OCI-LY1 (cell line): ENCODE measurements around the gene RAPGEF2.
"Not testable (repeated sequence)": the region's sequence is repeated elsewhere in the genome, so short reads cannot be mapped to it uniquely, and the experiment has no call there.

Experiments used
- H2AFZ ChIP-seq: fragments of 200-600 bp; sonication (generic), shearing (Covaris generic); 2 replicates; pipeline ENCODE4 v1.6.0; 2014; ENCODE audit warnings: antibody characterized with exemption, mild to moderate bottlenecking, low read length
- H3F3A ChIP-seq: fragments of 200-600 bp; sonication (generic), shearing (Covaris generic); 2 replicates; pipeline ENCODE4 v1.6.0; 2014; ENCODE audit warnings: mild to moderate bottlenecking, antibody characterized with exemption, low read length, moderate library complexity; ENCODE audit not compliant: insufficient read depth
- H3K27ac ChIP-seq: fragments of 200-600 bp; sonication (generic); 2 replicates; pipeline ENCODE4 v1.5.1; 2014; ENCODE audit warnings: low read length, mixed run types, mild to moderate bottlenecking, low read depth; ENCODE audit not compliant: poor library complexity, severe bottlenecking
- H3K27me3 ChIP-seq: fragments of 200-600 bp; sonication (generic); 2 replicates; pipeline ENCODE4 v1.6.0; 2014; ENCODE audit warnings: antibody characterized with exemption, mild to moderate bottlenecking, low read length, moderate library complexity; ENCODE audit not compliant: insufficient read depth
- H3K36me3 ChIP-seq: fragments of 200-600 bp; sonication (generic); 2 replicates; pipeline ENCODE4 v1.6.1; 2014; ENCODE audit warnings: mild to moderate bottlenecking, antibody characterized with exemption, low read length, moderate library complexity, mixed read lengths; ENCODE audit not compliant: insufficient read depth
- H3K4me1 ChIP-seq: fragments of 200-600 bp; sonication (generic); 2 replicates; pipeline ENCODE4 v1.5.1; 2014; ENCODE audit warnings: mild to moderate bottlenecking, low read length, moderate library complexity; ENCODE audit not compliant: insufficient read depth, severe bottlenecking
- H3K4me2 ChIP-seq: fragments of 200-600 bp; sonication (generic), shearing (Covaris generic); 2 replicates; pipeline ENCODE4 v1.6.1; 2014; ENCODE audit warnings: low read length
- H3K4me3 ChIP-seq: fragments of 200-600 bp; sonication (generic); 2 replicates; pipeline ENCODE4 v1.5.1; 2014; ENCODE audit warnings: low read length, low read depth, mild to moderate bottlenecking, mixed read lengths; ENCODE audit not compliant: poor library complexity, severe bottlenecking
- H3K79me2 ChIP-seq: fragments of 200-600 bp; shearing (Covaris generic); 2 replicates; pipeline ENCODE4 v1.6.1; 2016; ENCODE audit warnings: mixed run types, low read length, mixed read lengths; ENCODE audit not compliant: insufficient read depth
- H3K9ac ChIP-seq: fragments of 200-600 bp; sonication (generic), shearing (Covaris generic); 2 replicates; pipeline ENCODE4 v1.6.1; 2014; ENCODE audit warnings: mild to moderate bottlenecking, low read length, mixed read lengths
- H3K9me2 ChIP-seq: fragments of 200-600 bp; sonication (generic), shearing (Covaris generic); 2 replicates; pipeline ENCODE4 v1.6.1; 2014; ENCODE audit warnings: low read depth, mild to moderate bottlenecking, low read length, mixed read lengths
- H3K9me3 ChIP-seq: fragments of 200-600 bp; shearing (Covaris generic); 2 replicates; pipeline ENCODE4 v1.6.1; 2014; ENCODE audit warnings: low read length, mixed read lengths
- H4K20me1 ChIP-seq: fragments of 200-600 bp; sonication (generic), shearing (Covaris generic); 2 replicates; pipeline ENCODE4 v1.6.0; 2016; ENCODE audit warnings: mild to moderate bottlenecking, low read length; ENCODE audit not compliant: insufficient read depth
- EZH2 ChIP-seq: fragments of 200-600 bp; sonication (generic), shearing (Covaris generic); IDR thresholded peaks from 2 replicates; pipeline ENCODE4 v1.8.0; 2017; ENCODE audit warnings: borderline replicate concordance, mixed run types, mild to moderate bottlenecking, antibody characterized with exemption, low read length, moderate library complexity, mixed read lengths
- TF ChIP-seq, protein P1 (sequence below): fragments of 200-600 bp; sonication (generic), shearing (Covaris generic); IDR thresholded peaks from 2 replicates; pipeline ENCODE4 v1.5.1; 2017; ENCODE audit warnings: mild to moderate bottlenecking, antibody characterized with exemption, low read length, moderate library complexity, mixed read lengths

RAPGEF2 gene

DNA sequence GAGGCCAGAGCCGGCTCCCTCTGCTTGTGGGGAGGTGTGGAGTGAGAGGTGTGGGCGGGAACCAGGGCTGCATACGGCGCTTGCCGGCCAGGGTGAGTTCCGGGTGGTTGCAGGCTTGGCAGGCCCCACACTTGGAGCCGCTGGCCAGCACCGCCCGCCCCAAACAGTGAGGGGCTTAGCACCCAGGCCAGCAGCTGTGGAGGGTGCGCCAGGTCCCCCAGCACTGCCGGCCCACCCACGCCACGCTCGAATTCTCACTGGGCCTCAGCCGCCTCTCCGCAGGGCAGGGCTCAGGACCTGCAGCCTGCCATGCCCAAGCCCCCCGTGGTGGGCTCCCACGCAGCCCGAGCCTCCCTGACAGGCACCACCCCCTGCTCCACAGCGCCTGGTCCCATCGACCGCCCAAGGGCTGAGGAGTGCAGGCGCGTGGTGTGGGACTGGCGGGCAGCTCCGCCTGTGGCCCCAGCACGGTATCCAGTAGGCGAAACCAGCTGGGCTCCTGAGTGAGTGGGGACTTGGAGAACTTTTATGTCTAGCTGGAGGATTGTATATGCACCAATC, 275.3 kb downstream of the RAPGEF2 start:
- no peaks in the 10 kb centered on the region for H3K36me3 ChIP-seq
- H3K4me2 ChIP-seq: no peak overlapping the region
- H3K4me3 ChIP-seq: no peak overlapping the region
- no peaks in the 10 kb centered on the region for H3K4me1 ChIP-seq
- no peak overlapping the region for H2AFZ ChIP-seq
- no peaks in the 10 kb centered on the region for H3F3A ChIP-seq
- H3K9ac ChIP-seq: no peak overlapping the region
- H3K27me3 ChIP-seq: no peaks in the 10 kb centered on the region
- no peaks in the 10 kb centered on the region for H4K20me1 ChIP-seq
- no peaks in the 10 kb centered on the region for H3K79me2 ChIP-seq
- H3K27ac ChIP-seq: no peak overlapping the region
- TF ChIP-seq, protein P1, sequence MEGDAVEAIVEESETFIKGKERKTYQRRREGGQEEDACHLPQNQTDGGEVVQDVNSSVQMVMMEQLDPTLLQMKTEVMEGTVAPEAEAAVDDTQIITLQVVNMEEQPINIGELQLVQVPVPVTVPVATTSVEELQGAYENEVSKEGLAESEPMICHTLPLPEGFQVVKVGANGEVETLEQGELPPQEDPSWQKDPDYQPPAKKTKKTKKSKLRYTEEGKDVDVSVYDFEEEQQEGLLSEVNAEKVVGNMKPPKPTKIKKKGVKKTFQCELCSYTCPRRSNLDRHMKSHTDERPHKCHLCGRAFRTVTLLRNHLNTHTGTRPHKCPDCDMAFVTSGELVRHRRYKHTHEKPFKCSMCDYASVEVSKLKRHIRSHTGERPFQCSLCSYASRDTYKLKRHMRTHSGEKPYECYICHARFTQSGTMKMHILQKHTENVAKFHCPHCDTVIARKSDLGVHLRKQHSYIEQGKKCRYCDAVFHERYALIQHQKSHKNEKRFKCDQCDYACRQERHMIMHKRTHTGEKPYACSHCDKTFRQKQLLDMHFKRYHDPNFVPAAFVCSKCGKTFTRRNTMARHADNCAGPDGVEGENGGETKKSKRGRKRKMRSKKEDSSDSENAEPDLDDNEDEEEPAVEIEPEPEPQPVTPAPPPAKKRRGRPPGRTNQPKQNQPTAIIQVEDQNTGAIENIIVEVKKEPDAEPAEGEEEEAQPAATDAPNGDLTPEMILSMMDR: no peak
- H3K9me3 ChIP-seq: no peaks in the 10 kb centered on the region
- H3K9me2 ChIP-seq: no peaks in the 10 kb centered on the region

DNA sequence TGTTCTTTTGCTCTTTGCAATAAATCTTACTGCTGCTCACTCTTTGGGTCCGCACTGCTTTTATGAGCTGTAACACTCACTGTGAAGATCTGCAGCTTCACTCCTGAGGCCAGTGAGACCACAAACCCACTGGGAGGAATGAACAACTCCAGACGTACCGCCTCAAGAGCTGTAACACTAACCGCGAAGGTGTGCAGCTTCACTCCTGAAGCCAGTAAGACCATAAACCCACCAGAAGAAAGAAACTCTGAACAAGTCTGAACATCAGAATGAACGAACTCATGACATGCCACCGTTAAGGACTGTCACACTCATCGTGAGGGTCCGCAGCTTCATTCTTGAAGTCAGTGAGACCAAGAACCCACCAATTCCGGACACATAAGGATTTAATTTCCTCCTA, 276.2 kb downstream of the RAPGEF2 start:
- H3K9ac ChIP-seq, H4K20me1 ChIP-seq, H3K79me2 ChIP-seq, H3K9me2 ChIP-seq, H2AFZ ChIP-seq, H3K36me3 ChIP-seq, H3K4me1 ChIP-seq, H3K4me2 ChIP-seq, H3K27me3 ChIP-seq, H3F3A ChIP-seq, H3K9me3 ChIP-seq, H3K27ac ChIP-seq, H3K4me3 ChIP-seq: not testable (repeated sequence)

DNA sequence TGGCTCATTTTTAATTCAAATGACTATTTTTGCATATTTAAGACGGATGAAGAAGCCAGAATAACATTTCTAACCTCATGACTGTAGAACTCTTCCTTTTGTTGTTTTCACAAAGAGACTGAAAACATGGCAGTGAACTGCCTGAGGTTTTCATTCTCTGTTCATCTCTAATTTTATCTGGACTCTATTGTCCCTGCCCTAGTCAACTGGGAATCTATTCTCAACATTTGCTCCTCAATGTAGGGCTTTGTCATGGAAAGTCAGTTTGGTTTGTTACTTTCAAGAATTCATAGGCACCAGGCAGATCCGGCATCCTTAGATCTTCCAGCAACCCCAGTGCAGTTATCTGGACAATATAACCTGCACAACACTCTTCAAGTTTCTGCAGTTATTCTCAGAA, 277.0 kb downstream of the RAPGEF2 start:
- Histone ChIP-seq H3K9me3 (no peaks in the 10 kb centered on the region), H3K9me2 (no peaks in the 10 kb centered on the region), H3K27me3 (no peaks in the 10 kb centered on the region), H3K36me3 (no peaks in the 10 kb centered on the region), H3F3A (no peaks in the 10 kb centered on the region), H2AFZ (no peak overlapping the region), H3K79me2 (no peaks in the 10 kb centered on the region), H3K4me1 (no peaks in the 10 kb centered on the region), H3K4me3 (no peak overlapping the region), H4K20me1 (no peaks in the 10 kb centered on the region), H3K4me2 (no peak overlapping the region), H3K27ac (no peak overlapping the region), H3K9ac (no peak overlapping the region)
- TF ChIP-seq, protein P1: no peak
- TF ChIP-seq EZH2: no peak

DNA sequence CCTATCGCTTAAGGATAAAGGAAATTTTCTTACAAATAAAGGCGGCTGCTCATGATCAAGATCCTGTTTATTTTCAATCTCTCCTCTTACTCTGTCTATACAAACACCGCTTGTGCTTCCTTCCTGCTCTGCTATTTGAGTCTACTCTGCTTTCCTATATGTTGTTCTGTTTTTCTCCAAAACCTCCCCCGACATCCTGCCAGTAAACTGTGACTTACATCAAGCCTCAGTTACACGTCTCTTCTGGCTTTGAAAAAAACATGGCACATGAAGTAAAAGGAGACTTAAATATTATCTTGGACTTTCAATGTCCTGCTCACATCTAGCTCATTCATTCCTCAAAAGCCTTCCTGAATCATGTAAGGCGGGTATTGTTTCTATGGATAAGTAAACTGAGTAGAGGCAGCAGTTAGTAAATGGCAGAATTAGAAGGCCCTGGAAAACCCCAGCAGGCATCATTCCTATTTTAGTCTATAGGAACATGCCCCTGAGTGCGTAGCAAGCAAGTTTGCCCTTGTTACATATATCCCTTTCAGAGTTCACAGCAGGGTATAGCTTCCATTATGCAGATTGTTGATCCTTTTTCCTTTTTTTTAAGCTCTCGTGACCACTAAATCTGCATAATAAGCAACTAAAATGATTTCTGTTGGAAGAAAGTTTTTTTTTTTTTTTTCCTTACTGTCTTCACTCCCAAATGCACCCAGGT, 280.1 kb downstream of the RAPGEF2 start:
- Histone ChIP-seq H3K27me3 (no peaks in the 10 kb centered on the region), H3F3A (no peaks in the 10 kb centered on the region), H3K36me3 (no peaks in the 10 kb centered on the region), H3K9me2 (no peaks in the 10 kb centered on the region), H3K9me3 (no peaks in the 10 kb centered on the region), H2AFZ (no peak overlapping the region), H3K79me2 (no peaks in the 10 kb centered on the region), H3K9ac (no peak overlapping the region), H3K4me3 (no peak overlapping the region), H4K20me1 (no peaks in the 10 kb centered on the region), H3K4me2 (no peak overlapping the region), H3K27ac (no peak overlapping the region), H3K4me1 (no peaks in the 10 kb centered on the region)
- TF ChIP-seq EZH2: no peak
- TF ChIP-seq, protein P1: no peak
